Thyroid gland (tissue), 4 donors: Measurements from ENCODE around the gene KBTBD2.
"Not testable (repeated sequence)": the region's sequence is repeated elsewhere in the genome, so short reads cannot be mapped to it uniquely, and the experiment has no call there.

Experiments used
- POLR2A ChIP-seq, 2 donors: fragments of 450-650 bp; IDR thresholded peaks; one replicate each; pipeline ENCODE4 v1.6.1; 2017; ENCODE audit warnings: antibody characterized with exemption in 2 of 2, mild to moderate bottlenecking in 2 of 2, moderate library complexity in 1 of 2
- TF ChIP-seq, protein P1 (sequence below), 6 experiments: fragments of 200-600 bp in 3 of 6; fragments of 450-650 bp in 3 of 6; sonication (generic) in 3 of 6; IDR thresholded peaks; one replicate each; pipeline ENCODE4 v1.5.1; 2016 to 2019; ENCODE audit warnings: antibody characterized with exemption in 6 of 6, mild to moderate bottlenecking in 2 of 6, inconsistent platforms in 1 of 6, moderate library complexity in 1 of 6

DNA sequence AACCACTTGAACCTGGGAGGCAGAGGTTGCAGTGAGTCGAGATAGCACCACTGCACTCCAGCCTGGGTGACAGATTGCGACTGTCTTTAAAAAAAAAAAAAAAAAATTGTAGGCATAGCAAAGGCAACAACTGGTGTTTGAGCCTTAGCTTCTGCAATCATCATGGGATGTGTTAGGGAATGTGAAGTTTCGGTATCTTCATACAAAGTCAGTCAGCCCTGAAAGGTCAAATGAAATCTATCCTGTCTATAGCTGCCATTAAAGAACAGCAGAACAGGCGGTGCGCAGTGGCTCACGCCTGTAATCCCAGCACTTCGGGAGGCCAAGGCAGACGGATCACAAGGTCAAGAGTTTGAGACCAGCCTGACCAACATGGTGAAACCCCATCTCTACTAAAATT lies 13.5 kb downstream of the KBTBD2 start:
- TF ChIP-seq, protein P1, sequence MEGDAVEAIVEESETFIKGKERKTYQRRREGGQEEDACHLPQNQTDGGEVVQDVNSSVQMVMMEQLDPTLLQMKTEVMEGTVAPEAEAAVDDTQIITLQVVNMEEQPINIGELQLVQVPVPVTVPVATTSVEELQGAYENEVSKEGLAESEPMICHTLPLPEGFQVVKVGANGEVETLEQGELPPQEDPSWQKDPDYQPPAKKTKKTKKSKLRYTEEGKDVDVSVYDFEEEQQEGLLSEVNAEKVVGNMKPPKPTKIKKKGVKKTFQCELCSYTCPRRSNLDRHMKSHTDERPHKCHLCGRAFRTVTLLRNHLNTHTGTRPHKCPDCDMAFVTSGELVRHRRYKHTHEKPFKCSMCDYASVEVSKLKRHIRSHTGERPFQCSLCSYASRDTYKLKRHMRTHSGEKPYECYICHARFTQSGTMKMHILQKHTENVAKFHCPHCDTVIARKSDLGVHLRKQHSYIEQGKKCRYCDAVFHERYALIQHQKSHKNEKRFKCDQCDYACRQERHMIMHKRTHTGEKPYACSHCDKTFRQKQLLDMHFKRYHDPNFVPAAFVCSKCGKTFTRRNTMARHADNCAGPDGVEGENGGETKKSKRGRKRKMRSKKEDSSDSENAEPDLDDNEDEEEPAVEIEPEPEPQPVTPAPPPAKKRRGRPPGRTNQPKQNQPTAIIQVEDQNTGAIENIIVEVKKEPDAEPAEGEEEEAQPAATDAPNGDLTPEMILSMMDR (IDR thresholded peaks at IDR 0.05) = not testable (repeated sequence)
- TF ChIP-seq POLR2A (IDR thresholded peaks at IDR 0.05) = not testable (repeated sequence)
